Smooth muscle cell of the pulmonary artery (primary cell): ENCODE results near the gene VKORC1L1. TPM values are rescaled to one million over a fixed set of nuclear protein-coding genes. Genes with fewer than 3 reads are reported as not detected.

Source experiments
- total RNA-seq: library from RNA; depleted of rRNA; stranded (reverse); fragments of >200 nt; gene quantifications from 2 replicates; pipeline ENCODE4 v1.2.3, GENCODE V29; 2014

The VKORC1L1 gene
- total RNA-seq = 23.9 and 27.6 TPM in 2 replicates

GRCh38 chr7:65872776-65873581 is at the start of gene VKORC1L1:
TSS of gene VKORC1L1 (plus strand) at chr7:65873074. CDS start at chr7:65873372, 298 bp downstream.

GRCh38 chr7:65981965-65982792 is 109.3 kb downstream of the VKORC1L1 start, which contains the start of gene GUSB:
TSS of gene GUSB (minus strand) at chr7:65982213. CDS start at chr7:65982183, 30 bp downstream.

Other genes with a start within 250 kb of the VKORC1L1 start
- 26.1 and 26.6 TPM in 2 replicates for gene GUSB, start 109.1 kb downstream of the VKORC1L1 start, total RNA-seq
- gene ASL, start 202.7 kb downstream of the VKORC1L1 start, total RNA-seq = 40.0 and 58.3 TPM in 2 replicates
- 19.4 and 21.2 TPM in 2 replicates for gene CRCP, start 241.8 kb downstream of the VKORC1L1 start, total RNA-seq